Upper lobe of left lung (tissue), 6 donors: ENCODE measurements around the gene PARVB. TPM values are rescaled to one million over a fixed set of nuclear protein-coding genes. Genes with fewer than 3 reads are reported as not detected.
A peak's percentile ranks its signal among the peaks of the same experiment; 100 is the strongest.

Source experiments
- ATAC-seq, 2 donors: fragments of 200-7000 bp; cut with Tn5 transposase; one replicate each; pipeline ENCODE4 v1.9.1; 2022; ENCODE audit warnings: mild to moderate bottlenecking in 2 of 2, moderate library complexity in 2 of 2; ENCODE audit not compliant: low FRiP score in 2 of 2
- DNase-seq, 2 donors: peaks; one replicate each; pipeline ENCODE4 v3.0.0-alpha.2; 2019 to 2020
- H3K27ac ChIP-seq, 4 donors: fragments of 200-600 bp; sonication (generic); one replicate each; pipeline ENCODE4 v1.5.1; 2016 to 2019
- H3K27me3 ChIP-seq, 4 donors: fragments of 200-600 bp; sonication (generic); one replicate each; pipeline ENCODE4 v1.5.1; 2017 to 2019
- H3K36me3 ChIP-seq, 4 donors: fragments of 200-600 bp; sonication (generic); one replicate each; pipeline ENCODE4 v1.5.1; 2016 to 2019
- H3K4me1 ChIP-seq, 4 donors: fragments of 200-600 bp; sonication (generic); one replicate each; pipeline ENCODE4 v1.5.1; 2018 to 2019
- H3K4me3 ChIP-seq, 4 donors: fragments of 200-600 bp; sonication (generic); one replicate each; pipeline ENCODE4 v1.5.1; 2017 to 2019; ENCODE audit warnings: mild to moderate bottlenecking in 2 of 4, moderate library complexity in 1 of 4
- H3K9me3 ChIP-seq, 4 donors: fragments of 200-600 bp; sonication (generic); one replicate each; pipeline ENCODE4 v1.5.1; 2018 to 2019
- CTCF ChIP-seq, 6 experiments: fragments of 450-650 bp in 4 of 6; fragments of 200-600 bp in 2 of 6; sonication (generic) in 2 of 6; IDR thresholded peaks; one replicate each; pipeline ENCODE4 v1.5.1; 2016 to 2019; ENCODE audit warnings: antibody characterized with exemption in 6 of 6
- EP300 ChIP-seq, 4 donors: sonication (generic); formaldehyde crosslinking; IDR thresholded peaks; one replicate each; pipeline ENCODE4 v1.5.1; 2017; ENCODE audit warnings: antibody characterized with exemption in 4 of 4, control low read depth in 2 of 4
- POLR2A ChIP-seq, 4 donors: fragments of 450-650 bp; IDR thresholded peaks; one replicate each; pipeline ENCODE4 v1.5.1; 2016 to 2017; ENCODE audit warnings: antibody characterized with exemption in 4 of 4, mild to moderate bottlenecking in 2 of 4
- POLR2AphosphoS5 ChIP-seq, 2 donors: sonication (generic); formaldehyde crosslinking; IDR thresholded peaks; one replicate each; pipeline ENCODE4 v1.5.1; 2017; ENCODE audit warnings: antibody characterized with exemption in 2 of 2
- WGBS, 2 donors: methylation state at CpG; one replicate each; pipeline ENCODE4 v1.1.5; 2017 to 2018; 5-methylcytosine and 5-hydroxymethylcytosine counted together
- total RNA-seq, 6 donors: library from RNA; depleted of rRNA in 4 of 6; stranded (reverse); fragments of >200 nt in 4 of 6; gene quantifications; one replicate each; pipeline versions ENCODE4 v1.1.0 to v1.2.1, GENCODE V29; 2016 to 2021
- donor health status: DM: no; HTN: no; CAD: no; lungs with moderate emphysema.
- donor health status: DM: no; HTN: yes; CAD: no; lungs with severe emphysema.

PARVB gene
- total RNA-seq, 6 donors from 2014 or later = 14.5 to 56.1 (median 37.0) TPM

GRCh38 chr22:44161673-44162072 lies 137.6 kb downstream of the PARVB start:
- Histone ChIP-seq H3K36me3 (peaks cover 0 to 50% (median 18%) of the 10 kb centered on the region in 4 donors), H3K4me1 (peaks cover 0 to 12% (median 0%) of the 10 kb centered on the region in 4 donors), H3K4me3 (no peak overlapping the region), H3K9me3 (no peaks in the 10 kb centered on the region), H3K27ac (no peak overlapping the region), H3K27me3 (no peaks in the 10 kb centered on the region)
- TF ChIP-seq EP300 (IDR thresholded peaks at IDR 0.05) (no peak), CTCF (IDR thresholded peaks at IDR 0.05) (no peak), POLR2AphosphoS5 (IDR thresholded peaks at IDR 0.05) (no peak), POLR2A (IDR thresholded peaks at IDR 0.05) (no peak)
- WGBS, 2 donors = 97 to 98% methylated on average over 10 to 11 of the region's 11 CpGs
- DNase-seq (peak in 1 of 2 donors; percentile 53), ATAC-seq (no peak)

GRCh38 chr22:44162960-44163359 lies 138.9 kb downstream of the PARVB start:
- peaks cover 0 to 42% (median 13%) of the 10 kb centered on the region in 4 donors for H3K36me3 ChIP-seq
- 89 to 94% methylated on average over 13 of the region's 13 CpGs for WGBS, 2 donors
- no peak for DNase-seq
- H3K27me3 ChIP-seq = no peaks in the 10 kb centered on the region
- no peak overlapping the region for H3K4me3 ChIP-seq
- no peak for TF ChIP-seq POLR2AphosphoS5 (IDR thresholded peaks at IDR 0.05)
- no peak for TF ChIP-seq POLR2A (IDR thresholded peaks at IDR 0.05)
- TF ChIP-seq CTCF (IDR thresholded peaks at IDR 0.05) = no peak
- TF ChIP-seq EP300 (IDR thresholded peaks at IDR 0.05) = no peak
- H3K9me3 ChIP-seq = no peaks in the 10 kb centered on the region
- peaks cover 0 to 12% (median 0%) of the 10 kb centered on the region in 4 donors for H3K4me1 ChIP-seq
- ATAC-seq = no peak
- H3K27ac ChIP-seq = no peak overlapping the region

- Histone ChIP-seq H3K27ac (no peak overlapping the region), H3K27me3 (no peaks in the 10 kb centered on the region), H3K4me3 (no peak overlapping the region), H3K4me1 (peaks cover 0 to 12% (median 0%) of the 10 kb centered on the region in 4 donors), H3K36me3 (peaks cover 0 to 41% (median 13%) of the 10 kb centered on the region in 4 donors), H3K9me3 (no peaks in the 10 kb centered on the region)
- no peak for ATAC-seq
- peak in 1 of 2 donors; percentile 55 for DNase-seq
- no peak for TF ChIP-seq POLR2A (IDR thresholded peaks at IDR 0.05)
- no peak for TF ChIP-seq CTCF (IDR thresholded peaks at IDR 0.05)
- TF ChIP-seq POLR2AphosphoS5 (IDR thresholded peaks at IDR 0.05) = no peak
- no peak for TF ChIP-seq EP300 (IDR thresholded peaks at IDR 0.05)
- 72 to 100% methylated on average over 6 to 18 of the region's 18 CpGs for WGBS, 2 donors
These were observed 139.4 kb downstream of the PARVB start for GRCh38 chr22:44163536-44163935.

GRCh38 chr22:44164031-44164430 lies 139.9 kb downstream of the PARVB start:
- H3K4me1 ChIP-seq = peaks cover 0 to 12% (median 0%) of the 10 kb centered on the region in 4 donors
- H3K36me3 ChIP-seq = peaks cover 0 to 42% (median 13%) of the 10 kb centered on the region in 4 donors
- 66 to 71% methylated on average over 5 to 11 of the region's 11 CpGs for WGBS, 2 donors
- H3K9me3 ChIP-seq = no peaks in the 10 kb centered on the region
- no peak overlapping the region for H3K4me3 ChIP-seq
- H3K27me3 ChIP-seq = no peaks in the 10 kb centered on the region
- DNase-seq (peak in 1 of 2 donors; percentile 72), ATAC-seq (no peak)
- H3K27ac ChIP-seq = no peak overlapping the region
- no peak for TF ChIP-seq EP300 (IDR thresholded peaks at IDR 0.05)
- no peak for TF ChIP-seq CTCF (IDR thresholded peaks at IDR 0.05)
- no peak for TF ChIP-seq POLR2A (IDR thresholded peaks at IDR 0.05)
- TF ChIP-seq POLR2AphosphoS5 (IDR thresholded peaks at IDR 0.05) = no peak

- Histone ChIP-seq H3K4me3 (no peak overlapping the region), H3K4me1 (peaks cover 0 to 12% (median 0%) of the 10 kb centered on the region in 4 donors), H3K9me3 (no peaks in the 10 kb centered on the region), H3K27me3 (no peaks in the 10 kb centered on the region), H3K36me3 (peaks cover 0 to 41% (median 13%) of the 10 kb centered on the region in 4 donors), H3K27ac (no peak overlapping the region)
- no peak for DNase-seq
- 93 to 94% methylated on average over 11 to 15 of the region's 15 CpGs for WGBS, 2 donors
- TF ChIP-seq EP300 (IDR thresholded peaks at IDR 0.05) = no peak
- no peak for TF ChIP-seq POLR2A (IDR thresholded peaks at IDR 0.05)
- TF ChIP-seq POLR2AphosphoS5 (IDR thresholded peaks at IDR 0.05) = no peak
- TF ChIP-seq CTCF (IDR thresholded peaks at IDR 0.05) = no peak
- ATAC-seq = no peak
These were observed 141.3 kb downstream of the PARVB start for GRCh38 chr22:44165286-44165874.
